Measurements from ENCODE around the gene BRME1. TPM values are rescaled to one million over a fixed set of nuclear protein-coding genes. Genes with fewer than 3 reads are reported as not detected.

Gene BRME1
- polyA plus RNA-seq, 3 donors, result 0.05 to 0.28 TPM; not detected in 1

- peaks cover 6 to 11% (median 8%) of the 10 kb centered on the region in 7 donors for H3K9me3 Mint-ChIP-seq
- H3K36me3 ChIP-seq (replicated peaks in 1 of 2; ENCODE audit: control insufficient read depth in 1 of 2, insufficient read depth in 2 of 2, low read length in 2 of 2), result peaks cover 76 to 95% of the 10 kb centered on the region in 2 donors
Observed at GRCh38 chr19:13918726-13919411, 13.0 kb upstream of the BRME1 start.

GRCh38 chr19:13917888-13918406 is 12.0 kb upstream of the BRME1 start:
- H3K27me3 ChIP-seq (ENCODE audit: control insufficient read depth in 2 of 2, insufficient read depth in 2 of 2, low read length in 2 of 2), result no peaks in the 10 kb centered on the region
- H3K27ac Mint-ChIP-seq, result no peak overlapping the region
- TF ChIP-seq CTCF (IDR thresholded peaks at IDR 0.05), result no peak
- no peak for DNase-seq
- no peak overlapping the region for H3K9ac ChIP-seq (ENCODE audit: insufficient read depth, low read length, poor library complexity, severe bottlenecking)
- H3K36me3 Mint-ChIP-seq, result peaks cover 62 to 89% of the 10 kb centered on the region in 2 donors
- peaks cover 74 to 95% of the 10 kb centered on the region in 2 donors for H3K36me3 ChIP-seq (replicated peaks in 1 of 2; ENCODE audit: control insufficient read depth in 1 of 2, insufficient read depth in 2 of 2, low read length in 2 of 2)
- no peaks in the 10 kb centered on the region for H3K27me3 Mint-ChIP-seq (ENCODE audit: low read depth in 3 of 3)
- H4K20me1 ChIP-seq (ENCODE audit: insufficient read depth, low read length), result no peaks in the 10 kb centered on the region
- no peak overlapping the region for H3K4me2 ChIP-seq (replicated peaks; ENCODE audit: extremely low read depth, low read length, poor library complexity, severe bottlenecking)
- WGBS (ENCODE audit: insufficient coverage), result 97% methylated on average over 7 of the region's 14 CpGs
- peaks cover 6 to 11% (median 8%) of the 10 kb centered on the region in 7 donors for H3K9me3 Mint-ChIP-seq
- no peak overlapping the region for H3K4me3 Mint-ChIP-seq
- H3K4me1 ChIP-seq (ENCODE audit: control insufficient read depth in 1 of 2, insufficient read depth in 2 of 2, low read length in 2 of 2), result no peaks in the 10 kb centered on the region
- H3K27ac ChIP-seq (ENCODE audit: low read depth in 1 of 2, low read length in 2 of 2), result no peak overlapping the region
- H3K9me3 ChIP-seq (replicated peaks in 1 of 2; ENCODE audit: control insufficient read depth in 1 of 2, insufficient read depth in 1 of 2, low read length in 2 of 2), result peaks cover 11 to 13% of the 10 kb centered on the region in 2 donors
- H3K4me1 Mint-ChIP-seq, result no peaks in the 10 kb centered on the region
- H2AFZ ChIP-seq (ENCODE audit: insufficient read depth, low read depth, low read length, poor library complexity, severe bottlenecking), result no peak overlapping the region
- intact Hi-C loops (cut with micrococcal nuclease), result no loop called here
- H3K79me2 ChIP-seq (ENCODE audit: insufficient read depth, low read length), result no peaks in the 10 kb centered on the region
- no peak overlapping the region for H3K4me3 ChIP-seq (replicated peaks in 1 of 3; ENCODE audit: low read depth in 2 of 3, low read length in 3 of 3)

More at GRCh38 chr19:13918726-13919411, 13.0 kb upstream of the BRME1 start:
- Histone ChIP-seq H3K4me3 (replicated peaks in 1 of 3; ENCODE audit: low read depth in 2 of 3, low read length in 3 of 3) (no peak overlapping the region), H4K20me1 (ENCODE audit: insufficient read depth, low read length) (no peaks in the 10 kb centered on the region), H3K27ac (ENCODE audit: low read depth in 1 of 2, low read length in 2 of 2) (no peak overlapping the region), H3K79me2 (ENCODE audit: insufficient read depth, low read length) (no peaks in the 10 kb centered on the region), H3K27me3 (ENCODE audit: control insufficient read depth in 2 of 2, insufficient read depth in 2 of 2, low read length in 2 of 2) (no peaks in the 10 kb centered on the region), H3K9ac (ENCODE audit: insufficient read depth, low read length, poor library complexity, severe bottlenecking) (no peak overlapping the region), H3K9me3 (replicated peaks in 1 of 2; ENCODE audit: control insufficient read depth in 1 of 2, insufficient read depth in 1 of 2, low read length in 2 of 2) (peaks cover 11 to 13% of the 10 kb centered on the region in 2 donors), H3K4me2 (replicated peaks; ENCODE audit: extremely low read depth, low read length, poor library complexity, severe bottlenecking) (no peak overlapping the region), H2AFZ (ENCODE audit: insufficient read depth, low read depth, low read length, poor library complexity, severe bottlenecking) (no peak overlapping the region), H3K4me1 (ENCODE audit: control insufficient read depth in 1 of 2, insufficient read depth in 2 of 2, low read length in 2 of 2) (no peaks in the 10 kb centered on the region)
- no peak for DNase-seq
- no peak for TF ChIP-seq CTCF (IDR thresholded peaks at IDR 0.05)
- no peak overlapping the region for H3K4me3 Mint-ChIP-seq
- H3K27ac Mint-ChIP-seq, result peak overlapping the region in 1 of 7 donors; percentile 25
- H3K36me3 Mint-ChIP-seq, result peaks cover 64 to 89% of the 10 kb centered on the region in 2 donors
- H3K4me1 Mint-ChIP-seq, result no peaks in the 10 kb centered on the region
- no peaks in the 10 kb centered on the region for H3K27me3 Mint-ChIP-seq (ENCODE audit: low read depth in 3 of 3)
- intact Hi-C loops (cut with micrococcal nuclease), result no loop called here
- WGBS (ENCODE audit: insufficient coverage), result 97% methylated on average over 26 of the region's 34 CpGs

Measured in CD14-positive monocyte (primary cell).